K562 (cell line): ENCODE data around the gene CPNE9. TPM values are rescaled to one million over a fixed set of nuclear protein-coding genes. Genes with fewer than 3 reads are reported as not detected.

Experiments
- CAMTA2 ChIP-seq: fragments of 250-450 bp; sonication (Bioruptor Pico); conservative IDR thresholded peaks from 2 replicates; pipeline ENCODE4 v1.5.1; 2022
- DDX20 ChIP-seq: fragments of 450-650 bp; IDR thresholded peaks from 2 replicates; pipeline ENCODE4 v1.6.1; 2016; ENCODE audit warnings: missing genetic modification characterization, low read depth, mild to moderate bottlenecking, missing compliant biosample characterization, moderate library complexity
- EHMT2 ChIP-seq: fragments of 450-650 bp; IDR thresholded peaks from 2 replicates; pipeline ENCODE4 v1.6.1; 2018; ENCODE audit warnings: antibody characterized with exemption
- GATAD2B ChIP-seq: fragments of 450-650 bp; IDR thresholded peaks from 2 replicates; pipeline ENCODE4 v1.6.1; 2017; ENCODE audit warnings: mild to moderate bottlenecking, borderline replicate concordance
- HMG20B ChIP-seq: fragments of 250-450 bp; sonication (Bioruptor Pico); IDR thresholded peaks from 2 replicates; pipeline ENCODE4 v1.5.0; 2021; ENCODE audit warnings: mild to moderate bottlenecking
- KDM4B ChIP-seq, 2 experiments: fragments of 450-650 bp in 1 of 2; sonication (generic) in 1 of 2; IDR thresholded peaks; 2 replicates each; pipeline ENCODE4 v1.6.1; 2016 to 2017; ENCODE audit warnings: borderline replicate concordance in 2 of 2, antibody characterized with exemption in 1 of 2, low read depth in 1 of 2, mild to moderate bottlenecking in 1 of 2
- MEF2D ChIP-seq: conservative IDR thresholded peaks from 2 replicates; pipeline ENCODE4 v1.6.1; 2016; ENCODE audit warnings: low read depth, missing genetic modification characterization, missing compliant biosample characterization
- PHF20 ChIP-seq: fragments of 450-650 bp; IDR thresholded peaks from 2 replicates; pipeline ENCODE4 v1.6.1; 2018; ENCODE audit not compliant: partially characterized antibody
- PHTF2 ChIP-seq: fragments of 250-450 bp; sonication (Bioruptor Pico); IDR thresholded peaks from 2 replicates; pipeline ENCODE4 v1.5.0; 2021; ENCODE audit warnings: mild to moderate bottlenecking
- RFX1 ChIP-seq: fragments of 450-650 bp; IDR thresholded peaks from 2 replicates; pipeline ENCODE4 v1.6.1; 2016; ENCODE audit warnings: mild to moderate bottlenecking, moderate library complexity
- RHOXF2B ChIP-seq: fragments of 250-450 bp; sonication (Bioruptor Pico); conservative IDR thresholded peaks from 2 replicates; pipeline ENCODE4 v1.5.1; 2021
- RNF2 ChIP-seq: sonication (generic); IDR thresholded peaks from 2 replicates; pipeline ENCODE4 v1.6.1; 2016
- SMAD1 ChIP-seq: fragments of 150-350 bp; IDR thresholded peaks from 2 replicates; pipeline ENCODE4 v1.6.1; 2014; ENCODE audit warnings: low read length, low read depth; ENCODE audit not compliant: partially characterized antibody
- TEAD1 ChIP-seq, 2 experiments: fragments of 450-650 bp in 1 of 2; sonication (generic) in 1 of 2; formaldehyde crosslinking; IDR thresholded peaks; 2 replicates each; pipeline versions ENCODE4 v1.4.0 to v1.8.0; 2020 to 2022; ENCODE audit warnings: mild to moderate bottlenecking in 2 of 2, missing genetic modification reagents in 1 of 2
- ZBTB9 ChIP-seq: fragments of 450-650 bp; formaldehyde crosslinking; IDR thresholded peaks from 2 replicates; pipeline ENCODE4 v1.4.0; 2020; ENCODE audit warnings: mild to moderate bottlenecking, moderate library complexity
- ZNF143 ChIP-seq: sonication (generic); formaldehyde crosslinking; IDR thresholded peaks from 2 replicates; pipeline ENCODE4 v1.9.0; 2022; ENCODE audit warnings: mild to moderate bottlenecking, missing genetic modification reagents
- ZNF24 ChIP-seq: fragments of 450-650 bp; IDR thresholded peaks from 2 replicates; pipeline ENCODE4 v1.6.1; 2016
- ZNF324 ChIP-seq: fragments of 250-450 bp; sonication (Bioruptor Pico); IDR thresholded peaks from 2 replicates; pipeline ENCODE4 v1.4.0; 2020; ENCODE audit warnings: mild to moderate bottlenecking
- ZNF41 ChIP-seq: fragments of 250-450 bp; sonication (Bioruptor Pico); conservative IDR thresholded peaks from 2 replicates; pipeline ENCODE4 v1.4.0; 2020; ENCODE audit warnings: mild to moderate bottlenecking
- ZNF57 ChIP-seq: fragments of 450-650 bp; formaldehyde crosslinking; IDR thresholded peaks from 2 replicates; pipeline ENCODE4 v1.4.0; 2020; ENCODE audit warnings: mild to moderate bottlenecking, moderate library complexity
- ZNF830 ChIP-seq: fragments of 250-450 bp; sonication (Bioruptor Pico); IDR thresholded peaks from 2 replicates; pipeline ENCODE4 v1.5.0; 2021; ENCODE audit warnings: mild to moderate bottlenecking
- polyA plus RNA-seq, 8 experiments: library from polyadenylated mRNA; depleted of rRNA in 4 of 8; stranded (reverse) in 5 of 8; unstranded in 3 of 8; fragments of >200 nt; fragmentation: Nextera tagmentation in 2 of 8; fragmentation: Illumina TruSeq in 1 of 8; extraction: Ambion mirVana in 2 of 8; extraction: Trizol in 1 of 8; gene quantifications; 2 replicates each; pipeline versions ENCODE4 v1.2.1 to v1.2.3, GENCODE V29; 2011 to 2014; ENCODE audit warnings: inconsistent platforms in 1 of 8, missing spikeins in 1 of 8
- total RNA-seq, 7 experiments: library from RNA; depleted of rRNA in 6 of 7; stranded (reverse); fragments of >200 nt in 6 of 7; fragmentation: Illumina TruSeq in 2 of 7; extraction: Trizol in 2 of 7; gene quantifications; 2 replicates each; pipeline versions ENCODE4 v1.2.1 to v1.2.3, GENCODE V29; 2011 to 2021; ENCODE audit warnings: low replicate concordance in 1 of 7
- TF ChIP-seq, protein P1 (sequence below): sonication (generic); formaldehyde crosslinking; IDR thresholded peaks from 2 replicates; pipeline ENCODE4 v1.8.1; 2023; ENCODE audit warnings: mild to moderate bottlenecking, missing genetic modification reagents
- TF ChIP-seq, protein P2 (sequence below): fragments of 450-650 bp; formaldehyde crosslinking; IDR thresholded peaks from 2 replicates; pipeline ENCODE4 v1.4.0; 2022; ENCODE audit warnings: mild to moderate bottlenecking, moderate library complexity
- TF ChIP-seq, protein P3 (sequence below): fragments of 250-450 bp; sonication (Bioruptor Pico); IDR thresholded peaks from 2 replicates; pipeline ENCODE4 v1.4.0; 2020; ENCODE audit warnings: mild to moderate bottlenecking, moderate library complexity

CPNE9 gene
- total and polyA plus RNA-seq, 9 of the 15 experiments (the other 6 are each of a cell fraction or from before 2014, with no cell fraction given) = 0.22 to 0.56 (median 0.29) TPM; not detected in 3

DNA sequence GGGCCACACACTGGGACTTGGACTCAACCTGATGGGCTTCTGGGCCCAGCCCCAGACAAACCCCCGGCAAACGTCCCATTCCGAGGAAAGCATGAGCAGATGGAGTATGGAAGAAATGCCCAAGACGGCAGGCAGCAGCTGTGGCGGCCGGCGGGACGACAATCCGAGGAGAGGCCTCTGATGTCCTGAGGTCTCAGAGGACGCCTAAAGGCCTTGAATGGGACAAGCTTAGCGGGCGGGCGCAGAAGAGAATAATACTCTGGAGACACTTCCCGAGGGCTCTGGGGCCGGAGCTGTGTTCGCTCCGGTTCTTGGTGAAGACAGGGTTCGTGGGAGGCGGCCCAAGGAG, 45.6 kb downstream of the CPNE9 start (continued):
- TF ChIP-seq, protein P1, sequence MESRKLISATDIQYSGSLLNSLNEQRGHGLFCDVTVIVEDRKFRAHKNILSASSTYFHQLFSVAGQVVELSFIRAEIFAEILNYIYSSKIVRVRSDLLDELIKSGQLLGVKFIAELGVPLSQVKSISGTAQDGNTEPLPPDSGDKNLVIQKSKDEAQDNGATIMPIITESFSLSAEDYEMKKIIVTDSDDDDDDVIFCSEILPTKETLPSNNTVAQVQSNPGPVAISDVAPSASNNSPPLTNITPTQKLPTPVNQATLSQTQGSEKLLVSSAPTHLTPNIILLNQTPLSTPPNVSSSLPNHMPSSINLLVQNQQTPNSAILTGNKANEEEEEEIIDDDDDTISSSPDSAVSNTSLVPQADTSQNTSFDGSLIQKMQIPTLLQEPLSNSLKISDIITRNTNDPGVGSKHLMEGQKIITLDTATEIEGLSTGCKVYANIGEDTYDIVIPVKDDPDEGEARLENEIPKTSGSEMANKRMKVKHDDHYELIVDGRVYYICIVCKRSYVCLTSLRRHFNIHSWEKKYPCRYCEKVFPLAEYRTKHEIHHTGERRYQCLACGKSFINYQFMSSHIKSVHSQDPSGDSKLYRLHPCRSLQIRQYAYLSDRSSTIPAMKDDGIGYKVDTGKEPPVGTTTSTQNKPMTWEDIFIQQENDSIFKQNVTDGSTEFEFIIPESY (CRISPR knock-in tag) = peak; percentile 62; the same call in 1 of the 2 replicates
- 0 out of 2 replicates have a peak, but pooled peaks have one; percentile 25 for TF ChIP-seq MEF2D (tag)
- TF ChIP-seq ZNF830 (CRISPR knock-in tag) = 0 out of 2 replicates have a peak, but pooled peaks have one; percentile 63
- TF ChIP-seq TEAD1 (CRISPR knock-in tag; IDR thresholded peaks at IDR 0.05) = peak in 1 of 2 experiments; percentile 50; a peak in 1 of 4 replicates
- TF ChIP-seq ZNF24 = 0 out of 2 replicates have a peak, but pooled peaks have one; percentile 19
- TF ChIP-seq KDM4B (IDR thresholded peaks at IDR 0.05; ENCODE audit: borderline replicate concordance in 2 of 2, low read depth in 1 of 2) = no peak; a peak in 1 of 4 replicates
- 0 out of 2 replicates have a peak, but pooled peaks have one; percentile 43 for TF ChIP-seq ZBTB9 (CRISPR knock-in tag)
- TF ChIP-seq PHTF2 = no peak
- TF ChIP-seq, protein P2, sequence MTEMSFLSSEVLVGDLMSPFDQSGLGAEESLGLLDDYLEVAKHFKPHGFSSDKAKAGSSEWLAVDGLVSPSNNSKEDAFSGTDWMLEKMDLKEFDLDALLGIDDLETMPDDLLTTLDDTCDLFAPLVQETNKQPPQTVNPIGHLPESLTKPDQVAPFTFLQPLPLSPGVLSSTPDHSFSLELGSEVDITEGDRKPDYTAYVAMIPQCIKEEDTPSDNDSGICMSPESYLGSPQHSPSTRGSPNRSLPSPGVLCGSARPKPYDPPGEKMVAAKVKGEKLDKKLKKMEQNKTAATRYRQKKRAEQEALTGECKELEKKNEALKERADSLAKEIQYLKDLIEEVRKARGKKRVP (CRISPR knock-in tag) = 0 out of 2 replicates have a peak, but pooled peaks have one; percentile 26
- no peak for TF ChIP-seq RNF2
- TF ChIP-seq EHMT2 = no peak
- TF ChIP-seq ZNF324 (CRISPR knock-in tag) = peak; percentile 49; the same call in 1 of the 2 replicates
- TF ChIP-seq ZNF143 (CRISPR knock-in tag) = no peak
- TF ChIP-seq ZNF41 (CRISPR knock-in tag) = no peak
- peak; percentile 78 for TF ChIP-seq PHF20
- TF ChIP-seq GATAD2B = no peak
- no peak for TF ChIP-seq HMG20B (CRISPR knock-in tag)
- TF ChIP-seq SMAD1 = no peak
- TF ChIP-seq, protein P3, sequence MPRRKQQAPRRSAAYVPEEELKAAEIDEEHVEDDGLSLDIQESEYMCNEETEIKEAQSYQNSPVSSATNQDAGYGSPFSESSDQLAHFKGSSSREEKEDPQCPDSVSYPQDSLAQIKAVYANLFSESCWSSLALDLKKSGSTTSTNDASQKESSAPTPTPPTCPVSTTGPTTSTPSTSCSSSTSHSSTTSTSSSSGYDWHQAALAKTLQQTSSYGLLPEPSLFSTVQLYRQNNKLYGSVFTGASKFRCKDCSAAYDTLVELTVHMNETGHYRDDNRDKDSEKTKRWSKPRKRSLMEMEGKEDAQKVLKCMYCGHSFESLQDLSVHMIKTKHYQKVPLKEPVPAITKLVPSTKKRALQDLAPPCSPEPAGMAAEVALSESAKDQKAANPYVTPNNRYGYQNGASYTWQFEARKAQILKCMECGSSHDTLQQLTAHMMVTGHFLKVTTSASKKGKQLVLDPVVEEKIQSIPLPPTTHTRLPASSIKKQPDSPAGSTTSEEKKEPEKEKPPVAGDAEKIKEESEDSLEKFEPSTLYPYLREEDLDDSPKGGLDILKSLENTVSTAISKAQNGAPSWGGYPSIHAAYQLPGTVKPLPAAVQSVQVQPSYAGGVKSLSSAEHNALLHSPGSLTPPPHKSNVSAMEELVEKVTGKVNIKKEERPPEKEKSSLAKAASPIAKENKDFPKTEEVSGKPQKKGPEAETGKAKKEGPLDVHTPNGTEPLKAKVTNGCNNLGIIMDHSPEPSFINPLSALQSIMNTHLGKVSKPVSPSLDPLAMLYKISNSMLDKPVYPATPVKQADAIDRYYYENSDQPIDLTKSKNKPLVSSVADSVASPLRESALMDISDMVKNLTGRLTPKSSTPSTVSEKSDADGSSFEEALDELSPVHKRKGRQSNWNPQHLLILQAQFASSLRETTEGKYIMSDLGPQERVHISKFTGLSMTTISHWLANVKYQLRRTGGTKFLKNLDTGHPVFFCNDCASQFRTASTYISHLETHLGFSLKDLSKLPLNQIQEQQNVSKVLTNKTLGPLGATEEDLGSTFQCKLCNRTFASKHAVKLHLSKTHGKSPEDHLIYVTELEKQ (CRISPR knock-in tag) = no peak
- TF ChIP-seq ZNF57 (CRISPR knock-in tag) = 0 out of 2 replicates have a peak, but pooled peaks have one; percentile 39
- TF ChIP-seq RFX1 = no peak
- TF ChIP-seq RHOXF2B (CRISPR knock-in tag) = 0 out of 2 replicates have a peak, but pooled peaks have one; percentile 21
- TF ChIP-seq CAMTA2 (CRISPR knock-in tag) = no peak
- TF ChIP-seq DDX20 (tag) = no peak
